GM20431 (cell line): ENCODE data around the gene CSH1.
"Not testable (repeated sequence)": the region's sequence is repeated elsewhere in the genome, so short reads cannot be mapped to it uniquely, and the experiment has no call there.

ENCODE experiments used
- in situ Hi-C: fragments of 300-500 bp; cut with MseI, MboI; formaldehyde crosslinking; loops from one replicate; pipeline ENCODE4 v1.15.0; 2020; ENCODE audit warnings: low sequenced_read_pairs; ENCODE audit not compliant: unreplicated experiment

Gene CSH1

DNA sequence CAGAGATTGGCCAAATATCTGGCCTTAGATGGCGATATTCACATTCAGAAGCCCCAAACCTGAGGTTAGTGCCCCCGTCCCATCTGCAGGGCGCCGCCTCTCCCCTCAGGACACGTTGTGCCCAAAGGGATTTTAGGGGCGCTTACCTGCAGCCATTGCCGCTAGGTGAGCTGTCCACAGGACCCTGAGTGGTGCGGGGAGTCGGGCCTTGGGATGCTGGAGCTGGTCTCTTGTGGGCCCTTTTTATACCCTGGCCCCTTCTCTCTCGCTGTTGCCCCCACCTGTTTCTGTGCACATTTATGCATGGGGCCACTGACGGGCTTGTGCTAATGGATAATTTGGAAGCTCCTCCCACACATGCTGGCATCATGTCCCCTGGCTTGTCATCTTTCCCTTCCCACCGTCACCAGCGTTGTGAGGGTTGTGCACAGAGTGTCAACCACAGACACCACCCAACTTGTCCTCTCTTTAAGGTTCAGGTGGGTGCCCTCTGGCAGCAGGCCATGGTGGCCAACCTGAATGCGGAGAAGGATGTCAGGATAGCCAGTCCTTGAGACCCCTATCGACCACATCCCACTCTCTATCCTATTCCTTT is 14.8 kb upstream of the CSH1 start, which contains the start of gene CSHL1:
CSHL1 (minus strand) TSS at position 218 of the 595 bp plus-strand sequence; CDS start at position 156, 62 bp downstream.
- in situ Hi-C loops = loop anchor here (25.0 kb wide), 1 partner anchor 351 kb away; the partner anchor contains the start of gene TEX2

- in situ Hi-C loops = loop anchor here (25.0 kb wide), 1 partner anchor 352 kb away; the partner anchor contains the start of gene TEX2
These were observed 13.7 kb upstream of the CSH1 start for GRCh38 chr17:63910096-63910495.

- in situ Hi-C loops = loop anchor here (25.0 kb wide), 1 partner anchor 353 kb away; the partner anchor contains the start of gene TEX2
These were observed 13.2 kb upstream of the CSH1 start for GRCh38 chr17:63909586-63909985.

GRCh38 chr17:63907161-63907778 is 10.9 kb upstream of the CSH1 start:
- in situ Hi-C loops = loop anchor here (25.0 kb wide), 1 partner anchor 355 kb away; the partner anchor contains the start of gene TEX2

DNA sequence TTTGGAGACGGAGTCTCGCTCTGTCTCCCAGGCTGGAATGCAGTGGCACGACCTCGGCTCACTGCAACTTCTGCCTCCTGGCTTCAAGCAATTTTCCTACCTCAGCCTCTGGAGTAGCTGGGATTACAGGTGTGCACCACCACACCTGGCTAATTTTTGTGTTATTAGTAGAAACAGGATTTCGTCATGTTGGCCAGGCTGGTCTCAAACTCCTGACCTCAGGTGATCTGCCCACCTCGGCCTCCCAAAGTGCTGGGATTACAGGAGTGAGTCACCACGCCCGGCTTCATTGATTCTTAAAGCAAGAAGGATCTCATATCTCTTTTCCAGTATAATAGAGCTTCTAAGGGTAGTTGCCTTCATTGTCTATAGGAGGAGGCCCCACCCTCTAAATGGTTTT is 8.4 kb upstream of the CSH1 start:
- in situ Hi-C loops = loop anchor here (25.0 kb wide), 1 partner anchor 358 kb away; the partner anchor contains the start of gene TEX2

GRCh38 chr17:63903787-63904201 is 7.4 kb upstream of the CSH1 start:
- in situ Hi-C loops = loop anchor here (25.0 kb wide), 1 partner anchor 359 kb away; the partner anchor contains the start of gene TEX2

GRCh38 chr17:63901971-63902370 is 5.6 kb upstream of the CSH1 start:
- in situ Hi-C loops = loop anchor here (25.0 kb wide), 1 partner anchor 360 kb away; the partner anchor contains the start of gene TEX2

DNA sequence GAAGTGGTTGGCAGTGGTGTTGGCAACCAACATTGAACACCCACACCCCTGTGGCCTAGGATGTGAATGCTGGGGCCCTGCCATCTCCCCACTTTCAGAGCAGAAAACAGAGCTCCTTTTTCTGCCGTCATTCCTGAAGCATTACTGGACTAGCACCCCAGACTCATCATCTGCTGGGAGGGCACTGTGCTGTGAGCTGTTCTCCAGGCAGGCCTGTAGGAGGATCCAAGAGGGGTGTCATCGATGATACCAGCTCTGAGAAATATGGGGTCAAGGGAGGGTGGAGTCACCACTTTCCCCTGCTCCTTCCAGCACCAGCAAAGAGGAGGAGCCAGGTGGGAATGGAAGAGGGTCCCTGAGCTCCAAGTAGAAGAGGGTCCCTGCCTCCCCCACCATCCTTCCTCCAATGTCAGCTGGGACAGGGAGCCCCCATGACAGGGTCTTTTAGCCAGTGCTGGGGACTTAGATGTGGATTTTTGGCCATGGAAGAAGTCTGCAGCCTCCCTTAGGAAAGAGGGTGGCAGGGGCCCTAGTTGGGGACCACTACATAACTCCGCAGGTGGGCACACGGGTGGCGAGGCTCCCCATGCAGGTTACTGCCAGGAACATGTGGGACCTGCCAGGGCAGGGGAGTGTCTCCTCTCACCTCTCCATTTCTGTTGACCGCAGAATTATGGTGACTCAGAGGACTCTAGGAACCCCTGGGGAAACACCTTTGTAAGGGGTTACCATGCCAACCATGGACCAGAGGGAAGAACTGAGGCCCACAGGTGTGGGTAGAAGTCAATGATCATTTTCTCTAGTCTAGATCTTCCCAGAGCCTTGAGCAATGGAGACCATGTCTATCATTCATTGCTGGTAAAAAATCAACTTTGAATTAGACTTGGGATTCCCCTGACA is 2.8 kb upstream of the CSH1 start:
- in situ Hi-C loops = not testable (repeated sequence)

DNA sequence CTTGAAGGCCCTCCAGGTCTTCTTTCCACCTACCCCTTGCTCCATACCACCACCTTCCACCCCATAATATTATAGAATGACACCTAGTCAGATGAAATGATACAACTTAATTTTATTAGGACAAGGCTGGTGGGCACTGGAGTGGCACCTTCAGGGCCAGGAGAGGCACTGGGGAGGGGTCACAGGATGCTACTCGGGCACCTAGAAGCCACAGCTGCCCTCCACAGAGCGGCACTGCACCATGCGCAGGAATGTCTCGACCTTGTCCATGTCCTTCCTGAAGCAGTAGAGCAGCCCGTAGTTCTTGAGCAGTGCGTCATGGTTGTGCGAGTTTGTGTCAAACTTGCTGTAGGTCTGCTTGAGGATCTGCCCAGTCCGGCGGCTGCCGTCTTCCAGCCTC is 1.6 kb downstream of the CSH1 start:
- in situ Hi-C loops = not testable (repeated sequence)

GRCh38 chr17:63894021-63894420 is 2.4 kb downstream of the CSH1 start:
- in situ Hi-C loops = not testable (repeated sequence)

DNA sequence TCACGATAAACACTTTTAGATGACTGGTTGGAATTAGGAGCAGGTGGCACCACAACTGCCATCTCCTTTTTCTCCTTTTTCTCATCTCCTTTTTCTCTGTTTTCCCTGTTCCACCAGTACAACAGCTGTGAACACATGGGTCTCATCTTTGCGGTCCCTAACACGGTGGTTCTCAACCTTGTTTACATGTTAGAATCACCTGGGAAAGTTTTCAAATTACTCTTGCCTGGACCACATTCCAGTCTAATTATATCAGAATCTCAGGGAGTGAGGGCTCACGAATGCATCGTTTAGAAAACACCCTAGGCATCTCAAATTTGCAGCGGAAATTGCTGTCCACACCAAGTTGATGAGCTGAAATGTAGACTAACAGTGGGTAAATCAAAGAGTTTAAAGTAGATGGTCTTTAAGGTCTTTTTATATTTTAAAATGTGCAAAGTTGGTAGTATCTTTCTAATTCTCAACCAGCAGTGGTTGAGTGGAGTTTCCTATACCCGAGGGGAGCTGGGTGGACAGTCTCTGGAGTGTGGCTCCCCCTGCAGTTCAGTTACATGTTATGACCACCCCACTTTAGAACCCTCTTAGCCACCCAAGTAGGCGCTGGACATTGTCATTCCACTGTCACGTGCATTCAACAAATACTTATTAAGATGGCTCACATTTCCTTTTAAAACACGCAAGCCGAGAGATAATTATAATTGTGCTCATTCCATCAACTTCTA is 3.9 kb downstream of the CSH1 start:
- in situ Hi-C loops = not testable (repeated sequence)

GRCh38 chr17:63889026-63889848 is 7.1 kb downstream of the CSH1 start:
- in situ Hi-C loops = not testable (repeated sequence)

DNA sequence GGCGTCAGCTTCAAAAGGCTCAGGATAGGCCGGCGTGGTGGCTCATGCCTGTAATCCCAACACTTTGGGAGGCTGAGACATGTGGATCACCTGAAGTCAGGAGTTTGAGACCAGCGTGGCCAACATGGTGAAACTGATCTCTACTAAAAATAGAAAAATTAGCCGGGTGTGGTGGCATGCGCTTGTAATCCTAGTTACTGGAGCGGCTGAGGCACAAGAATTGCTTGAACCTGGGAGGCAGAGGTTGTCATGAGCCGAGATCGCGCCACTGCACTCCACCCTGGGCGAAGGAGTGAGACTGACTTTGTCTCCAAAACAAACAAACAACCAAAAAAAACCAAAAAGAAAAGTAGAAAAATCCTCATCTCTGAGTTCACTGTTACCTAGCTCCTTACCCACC is 11.3 kb downstream of the CSH1 start:
- in situ Hi-C loops = not testable (repeated sequence)

GRCh38 chr17:63882626-63883126 is 13.7 kb downstream of the CSH1 start:
- in situ Hi-C loops = not testable (repeated sequence)

DNA sequence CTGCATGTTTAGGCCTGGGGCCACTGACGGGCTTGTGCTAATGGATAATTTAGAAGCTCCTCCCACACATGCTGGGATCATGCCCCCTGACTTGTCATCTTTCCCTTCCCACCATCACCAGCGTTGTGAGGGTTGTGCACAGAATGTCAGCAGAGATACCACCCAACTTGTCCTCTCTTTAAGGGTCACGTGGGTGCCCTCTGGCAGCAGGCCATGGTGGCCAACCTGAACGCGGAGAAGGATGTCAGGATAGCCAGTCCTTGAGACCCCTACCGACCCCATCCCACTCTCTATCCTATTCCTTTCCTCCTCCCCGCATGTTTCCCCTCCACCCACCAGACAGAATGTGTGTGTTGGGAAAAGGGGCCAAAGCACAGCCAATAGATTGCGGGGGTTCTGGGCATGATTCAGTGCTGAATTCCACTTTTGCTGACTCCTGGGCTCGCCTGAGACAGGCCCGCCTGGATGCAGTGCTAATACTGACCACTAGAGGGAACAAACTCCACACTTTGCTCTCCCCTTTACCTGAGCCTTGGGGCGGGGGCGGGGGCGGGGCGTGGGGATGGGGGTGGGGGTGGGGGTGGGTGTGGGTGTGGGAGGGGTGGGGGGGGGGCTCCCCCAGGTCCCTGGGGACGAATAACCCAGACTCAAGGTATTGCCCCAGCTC is 14.3 kb downstream of the CSH1 start, which contains the start of gene GH2:
GH2 (minus strand) TSS at position 10 of the 667 bp plus-strand sequence. CDS start 143 bp downstream, outside the sequence.
- in situ Hi-C loops = no loop called here

- in situ Hi-C loops = not testable (repeated sequence)
These were observed 15.0 kb downstream of the CSH1 start for GRCh38 chr17:63881337-63881736.

DNA sequence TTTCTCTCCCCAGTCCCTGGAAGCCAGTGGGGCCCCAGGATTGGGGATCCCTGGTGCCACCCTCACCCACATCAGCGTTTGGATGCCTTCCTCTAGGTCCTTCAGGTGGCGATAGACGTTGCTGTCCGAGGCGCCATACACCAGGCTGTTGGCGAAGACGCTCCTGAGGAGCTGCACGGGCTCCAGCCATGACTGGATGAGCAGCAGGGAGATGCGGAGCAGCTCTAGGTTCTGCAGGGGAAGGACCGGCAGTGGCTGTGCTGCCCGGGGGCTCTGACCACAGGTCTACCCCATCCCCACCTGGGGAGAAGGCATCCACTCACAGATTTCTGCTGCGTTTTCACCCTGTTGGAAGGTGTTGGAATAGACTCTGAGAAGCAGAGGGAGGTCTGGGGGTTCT is 15.7 kb downstream of the CSH1 start:
- in situ Hi-C loops = no loop called here

DNA sequence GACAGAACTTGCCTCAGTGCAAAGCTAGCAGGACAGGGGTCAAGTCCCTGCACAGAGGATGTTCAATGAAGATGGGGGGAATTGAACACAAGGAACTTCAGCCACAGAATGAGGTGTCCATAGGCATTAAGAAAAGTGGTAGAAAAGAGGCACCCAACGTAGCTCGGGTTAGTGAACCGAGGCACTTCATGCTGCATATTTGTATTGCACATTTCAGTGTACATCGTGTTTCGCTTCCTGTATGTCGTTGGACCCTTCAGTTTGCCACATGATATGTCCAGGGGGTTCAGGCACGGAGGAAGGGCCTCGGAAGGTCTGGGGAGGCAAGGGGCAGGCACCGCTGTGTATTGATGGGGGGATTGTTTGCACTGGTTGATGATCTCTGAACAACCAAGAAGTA is 18.0 kb downstream of the CSH1 start:
- in situ Hi-C loops = not testable (repeated sequence)
